SU-DHL-6 (cell line): Measurements from ENCODE around the gene RALB.

Experiments used
- EZH2phosphoT487 ChIP-seq: fragments of 200-600 bp; sonication (generic), shearing (Covaris generic); conservative IDR thresholded peaks from 2 replicates; pipeline ENCODE4 v1.6.1; 2018; ENCODE audit warnings: mild to moderate bottlenecking, antibody characterized with exemption, low read length, moderate library complexity, mixed read lengths
- TF ChIP-seq, protein P1 (sequence below): fragments of 200-600 bp; sonication (generic); IDR thresholded peaks from one replicate; pipeline ENCODE4 v1.5.1; 2017; ENCODE audit warnings: antibody characterized with exemption, mild to moderate bottlenecking, low read length, moderate library complexity; ENCODE audit not compliant: insufficient read depth, poor library complexity, severe bottlenecking

DNA sequence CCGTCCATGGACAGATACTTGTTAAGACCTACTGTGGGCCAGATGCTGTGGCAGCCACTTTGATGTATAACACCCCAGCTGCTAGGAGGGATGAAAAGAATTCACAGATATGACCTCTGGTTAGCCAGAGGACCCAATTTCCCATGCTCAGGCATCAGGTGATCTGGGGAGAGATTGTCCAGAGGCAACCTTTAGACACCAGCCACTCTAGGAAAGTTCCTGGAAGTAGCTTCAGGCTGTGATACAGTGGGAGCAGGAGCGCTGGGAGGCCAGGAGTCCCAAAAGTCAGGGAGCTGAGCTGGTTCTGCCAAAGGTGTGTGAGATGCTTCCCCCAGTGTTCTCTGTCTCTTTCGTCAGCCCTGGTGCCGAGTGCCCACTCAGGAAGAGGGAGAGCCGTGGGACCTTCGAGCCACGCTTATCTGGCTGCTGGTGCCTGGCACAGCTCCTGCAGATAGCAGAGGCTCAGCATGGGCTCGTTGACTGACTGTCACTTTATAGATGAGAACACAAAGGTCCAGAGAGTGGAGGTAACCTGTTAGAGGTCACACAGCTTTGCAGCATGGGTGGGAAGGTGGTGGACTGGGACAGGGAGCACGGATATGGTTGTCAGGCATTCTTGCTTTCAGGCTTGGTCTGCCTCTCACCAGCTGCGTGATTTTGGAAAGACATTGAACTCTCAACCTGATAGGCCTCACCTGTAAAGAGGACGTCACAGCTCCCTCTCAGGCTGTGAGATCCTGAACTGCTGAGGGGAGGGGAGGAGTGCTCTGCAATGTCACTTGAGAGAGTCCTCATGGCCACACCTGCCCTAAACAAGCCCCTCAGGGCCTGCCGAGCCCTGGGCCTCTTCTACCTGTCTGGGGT lies 7.8 kb upstream of the RALB start:
- TF ChIP-seq, protein P1, sequence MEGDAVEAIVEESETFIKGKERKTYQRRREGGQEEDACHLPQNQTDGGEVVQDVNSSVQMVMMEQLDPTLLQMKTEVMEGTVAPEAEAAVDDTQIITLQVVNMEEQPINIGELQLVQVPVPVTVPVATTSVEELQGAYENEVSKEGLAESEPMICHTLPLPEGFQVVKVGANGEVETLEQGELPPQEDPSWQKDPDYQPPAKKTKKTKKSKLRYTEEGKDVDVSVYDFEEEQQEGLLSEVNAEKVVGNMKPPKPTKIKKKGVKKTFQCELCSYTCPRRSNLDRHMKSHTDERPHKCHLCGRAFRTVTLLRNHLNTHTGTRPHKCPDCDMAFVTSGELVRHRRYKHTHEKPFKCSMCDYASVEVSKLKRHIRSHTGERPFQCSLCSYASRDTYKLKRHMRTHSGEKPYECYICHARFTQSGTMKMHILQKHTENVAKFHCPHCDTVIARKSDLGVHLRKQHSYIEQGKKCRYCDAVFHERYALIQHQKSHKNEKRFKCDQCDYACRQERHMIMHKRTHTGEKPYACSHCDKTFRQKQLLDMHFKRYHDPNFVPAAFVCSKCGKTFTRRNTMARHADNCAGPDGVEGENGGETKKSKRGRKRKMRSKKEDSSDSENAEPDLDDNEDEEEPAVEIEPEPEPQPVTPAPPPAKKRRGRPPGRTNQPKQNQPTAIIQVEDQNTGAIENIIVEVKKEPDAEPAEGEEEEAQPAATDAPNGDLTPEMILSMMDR: no peak
- no peak for TF ChIP-seq EZH2phosphoT487
